Sigmoid colon (tissue), 4 donors: ENCODE results near the gene MYOD1.

Experiments used
- CTCF ChIP-seq, 4 experiments: fragments of 450-650 bp in 3 of 4; fragments of 200-600 bp in 1 of 4; IDR thresholded peaks; one replicate each; pipeline ENCODE4 v1.5.1; 2016 to 2019; ENCODE audit warnings: antibody characterized with exemption in 4 of 4, mild to moderate bottlenecking in 3 of 4, moderate library complexity in 2 of 4
- EP300 ChIP-seq, 4 donors: sonication (generic); formaldehyde crosslinking; IDR thresholded peaks; one replicate each; pipeline ENCODE4 v1.6.1; 2017; ENCODE audit warnings: antibody characterized with exemption in 4 of 4
- POLR2AphosphoS5 ChIP-seq, 4 donors: sonication (generic); formaldehyde crosslinking; IDR thresholded peaks; one replicate each; pipeline ENCODE4 v1.6.1; 2017; ENCODE audit warnings: antibody characterized with exemption in 4 of 4

- no peak for TF ChIP-seq CTCF (IDR thresholded peaks at IDR 0.05)
- no peak for TF ChIP-seq EP300 (IDR thresholded peaks at IDR 0.05)
- no peak for TF ChIP-seq POLR2AphosphoS5 (IDR thresholded peaks at IDR 0.05)
These were observed 17.8 kb downstream of the MYOD1 start for GRCh38 chr11:17736930-17737817.
